ENCODE results near the gene NUMB.

NUMB gene

GRCh38 chr14:73264885-73265720 lies 193.2 kb downstream of the NUMB start:
- DNase-seq: no peak

DNA sequence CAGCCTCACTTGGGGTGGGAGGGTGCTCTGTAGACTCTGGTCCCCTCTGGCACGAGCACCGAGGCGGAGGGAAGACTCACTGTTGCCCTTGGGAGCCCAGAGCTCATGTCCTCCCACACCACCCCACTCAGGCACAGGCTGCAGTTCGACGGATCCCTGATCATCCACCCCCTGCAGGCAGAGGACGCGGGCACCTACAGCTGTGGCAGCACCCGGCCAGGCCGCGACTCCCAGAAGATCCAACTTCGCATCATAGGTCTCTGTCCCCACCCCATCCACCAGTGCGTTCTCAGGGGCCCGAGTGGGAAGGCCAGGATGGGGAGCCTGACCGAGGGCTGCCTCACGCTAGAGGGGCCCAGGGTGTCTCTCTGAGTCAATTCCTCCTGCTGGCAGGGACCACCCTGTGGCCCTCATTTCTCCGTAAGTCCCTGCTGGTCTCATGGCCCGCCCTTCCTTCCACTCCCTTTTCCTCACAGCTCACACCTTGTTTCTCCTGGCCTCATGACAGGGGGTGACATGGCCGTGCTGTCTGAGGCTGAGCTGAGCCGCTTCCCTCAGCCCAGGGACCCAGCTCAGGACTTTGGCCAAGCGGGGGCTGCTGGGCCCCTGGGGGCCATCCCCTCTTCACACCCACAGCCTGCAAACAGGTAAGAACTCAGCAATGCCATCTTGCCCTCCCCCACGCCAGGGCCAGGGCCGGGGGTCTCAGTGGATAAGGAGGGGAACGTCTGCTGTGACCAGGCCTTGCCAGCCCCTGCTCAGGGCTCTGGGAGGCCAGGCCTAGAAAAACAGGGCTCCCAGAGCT lies 194.1 kb downstream of the NUMB start:
- TF ChIP-seq GATA1 (IDR thresholded peaks at IDR 0.05; ENCODE audit: low read depth, low read length) (no peak), POLR2A (IDR thresholded peaks at IDR 0.05; ENCODE audit: low read length) (no peak)
- no peak for DNase-seq

More at GRCh38 chr14:73264885-73265720, 193.2 kb downstream of the NUMB start:
- TF ChIP-seq GATA1 (IDR thresholded peaks at IDR 0.05; ENCODE audit: low read depth, low read length): no peak
- no peak for TF ChIP-seq POLR2A (IDR thresholded peaks at IDR 0.05; ENCODE audit: low read length)

- TF ChIP-seq GATA1 (IDR thresholded peaks at IDR 0.05; ENCODE audit: low read depth, low read length): no peak
- no peak for TF ChIP-seq POLR2A (IDR thresholded peaks at IDR 0.05; ENCODE audit: low read length)
- DNase-seq: no peak
Observed at GRCh38 chr14:73263606-73264005, 194.7 kb downstream of the NUMB start.

DNA sequence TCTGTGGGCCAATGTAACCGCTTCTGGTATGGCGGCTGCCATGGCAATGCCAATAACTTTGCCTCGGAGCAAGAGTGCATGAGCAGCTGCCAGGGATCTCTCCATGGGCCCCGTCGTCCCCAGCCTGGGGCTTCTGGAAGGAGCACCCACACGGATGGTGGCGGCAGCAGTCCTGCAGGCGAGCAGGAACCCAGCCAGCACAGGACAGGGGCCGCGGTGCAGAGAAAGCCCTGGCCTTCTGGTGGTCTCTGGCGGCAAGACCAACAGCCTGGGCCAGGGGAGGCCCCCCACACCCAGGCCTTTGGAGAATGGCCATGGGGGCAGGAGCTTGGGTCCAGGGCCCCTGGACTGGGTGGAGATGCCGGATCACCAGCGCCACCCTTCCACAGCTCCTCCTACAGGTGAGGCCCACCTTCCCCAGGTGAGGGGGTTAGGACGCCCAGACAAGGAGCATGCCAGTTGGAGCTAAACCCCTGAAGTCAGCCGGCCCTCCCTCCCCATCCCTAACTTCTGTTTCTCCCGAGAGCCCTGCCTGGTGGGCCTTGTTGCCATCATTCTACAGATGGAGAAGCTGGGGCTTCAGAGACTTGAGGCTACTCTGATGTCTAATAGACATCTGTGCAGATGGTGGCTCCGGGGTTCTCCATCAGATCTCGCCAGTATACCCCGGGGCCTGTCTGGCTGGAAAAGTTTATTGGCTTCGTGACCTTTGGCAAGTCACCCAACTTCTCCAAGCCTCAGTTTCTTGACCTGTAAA lies 195.7 kb downstream of the NUMB start:
- TF ChIP-seq POLR2A (IDR thresholded peaks at IDR 0.05; ENCODE audit: low read length) (no peak), GATA1 (IDR thresholded peaks at IDR 0.05; ENCODE audit: low read depth, low read length) (no peak)
- no peak for DNase-seq

DNA sequence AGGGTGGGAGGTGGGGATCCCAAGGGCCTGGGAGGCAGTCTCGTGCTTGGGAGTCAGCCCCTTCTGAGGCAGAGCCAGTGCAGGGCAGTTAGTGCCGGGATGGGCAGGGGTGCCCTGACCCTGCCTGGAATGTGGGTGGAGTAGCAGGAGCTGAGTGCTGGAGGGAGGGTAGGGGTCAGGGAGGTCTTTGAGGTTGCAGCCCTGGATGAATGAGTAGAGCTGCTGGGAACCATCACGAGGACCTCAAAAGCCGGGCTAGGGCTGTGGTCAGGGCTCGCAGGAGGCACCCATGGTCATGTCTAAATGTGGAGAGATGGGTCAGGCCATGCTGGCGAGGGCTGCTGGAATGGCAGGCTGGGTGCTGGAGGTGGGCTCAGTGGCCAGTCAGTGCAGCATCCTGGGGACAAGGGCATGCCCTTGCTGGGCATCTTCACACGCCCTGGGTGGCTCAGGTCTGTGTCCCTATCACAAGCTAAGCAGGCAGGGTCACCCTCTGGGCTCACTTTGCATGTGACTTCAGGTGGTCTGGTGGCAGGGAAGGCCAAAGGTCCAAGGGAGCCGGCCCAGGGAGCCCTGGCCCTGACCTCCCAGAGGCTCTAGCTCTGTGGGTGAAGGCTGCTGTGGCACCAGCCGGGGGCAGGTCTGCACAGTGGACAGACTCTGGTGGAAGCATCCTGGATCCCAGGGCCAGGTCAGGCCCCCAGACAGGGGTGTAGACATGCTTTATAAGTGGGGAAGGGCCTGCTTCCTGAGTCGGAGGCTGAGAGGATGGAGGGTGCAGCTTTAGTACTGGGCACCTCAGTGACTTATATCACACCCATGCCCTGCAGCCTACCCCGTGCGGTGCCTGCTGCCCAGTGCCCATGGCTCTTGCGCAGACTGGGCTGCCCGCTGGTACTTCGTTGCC lies 196.6 kb downstream of the NUMB start:
- TF ChIP-seq POLR2A (IDR thresholded peaks at IDR 0.05; ENCODE audit: low read length) (no peak), GATA1 (IDR thresholded peaks at IDR 0.05; ENCODE audit: low read depth, low read length) (no peak)
- no peak for DNase-seq

DNA sequence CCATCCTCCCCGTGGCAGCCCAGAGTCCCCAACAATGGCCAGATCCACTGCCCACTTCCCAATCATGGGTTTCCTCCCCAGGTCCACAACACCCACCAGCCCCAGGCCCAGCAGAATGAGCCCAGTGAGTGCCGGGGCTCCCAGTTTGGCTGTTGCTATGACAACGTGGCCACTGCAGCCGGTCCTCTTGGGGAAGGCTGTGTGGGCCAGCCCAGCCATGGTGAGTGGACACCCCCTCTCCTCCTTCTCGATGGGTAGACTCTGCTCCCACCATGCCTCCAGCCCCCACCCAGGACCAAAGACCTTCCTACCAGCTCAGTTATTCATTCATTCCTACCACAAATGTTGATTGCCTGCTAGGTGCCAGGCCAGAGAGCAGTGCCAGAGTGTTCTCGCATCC lies 197.3 kb downstream of the NUMB start:
- TF ChIP-seq GATA1 (IDR thresholded peaks at IDR 0.05; ENCODE audit: low read depth, low read length) (no peak), POLR2A (IDR thresholded peaks at IDR 0.05; ENCODE audit: low read length) (no peak)
- DNase-seq: no peak

DNA sequence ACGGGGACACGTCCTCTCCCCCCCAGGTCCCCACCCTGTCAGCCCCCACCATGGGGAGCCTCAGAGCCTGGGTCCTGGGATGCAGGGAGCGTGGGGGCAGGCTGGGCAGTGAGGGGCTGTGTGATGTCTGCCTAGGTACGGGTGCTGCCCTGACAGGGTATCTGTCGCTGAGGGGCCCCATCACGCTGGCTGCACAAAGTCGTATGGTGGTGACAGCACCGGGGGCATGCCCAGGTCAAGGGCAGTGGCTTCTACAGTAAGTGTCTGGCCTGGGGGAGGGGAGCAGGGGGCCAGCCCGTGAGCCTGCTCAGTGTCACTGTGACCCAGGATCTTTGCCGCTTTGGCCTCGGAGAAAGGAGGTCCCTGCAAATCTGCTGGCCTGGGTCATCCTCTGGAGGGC lies 197.8 kb downstream of the NUMB start:
- TF ChIP-seq GATA1 (IDR thresholded peaks at IDR 0.05; ENCODE audit: low read depth, low read length) (no peak), POLR2A (IDR thresholded peaks at IDR 0.05; ENCODE audit: low read length) (no peak)
- no peak for DNase-seq

GRCh38 chr14:73259837-73260236 lies 198.5 kb downstream of the NUMB start:
- no peak for DNase-seq
- TF ChIP-seq POLR2A (IDR thresholded peaks at IDR 0.05; ENCODE audit: low read length) (no peak), GATA1 (IDR thresholded peaks at IDR 0.05; ENCODE audit: low read depth, low read length) (no peak)

GRCh38 chr14:73258845-73259611 lies 199.3 kb downstream of the NUMB start:
- no peak for TF ChIP-seq POLR2A (IDR thresholded peaks at IDR 0.05; ENCODE audit: low read length)
- no peak for TF ChIP-seq GATA1 (IDR thresholded peaks at IDR 0.05; ENCODE audit: low read depth, low read length)
- DNase-seq: no peak

DNA sequence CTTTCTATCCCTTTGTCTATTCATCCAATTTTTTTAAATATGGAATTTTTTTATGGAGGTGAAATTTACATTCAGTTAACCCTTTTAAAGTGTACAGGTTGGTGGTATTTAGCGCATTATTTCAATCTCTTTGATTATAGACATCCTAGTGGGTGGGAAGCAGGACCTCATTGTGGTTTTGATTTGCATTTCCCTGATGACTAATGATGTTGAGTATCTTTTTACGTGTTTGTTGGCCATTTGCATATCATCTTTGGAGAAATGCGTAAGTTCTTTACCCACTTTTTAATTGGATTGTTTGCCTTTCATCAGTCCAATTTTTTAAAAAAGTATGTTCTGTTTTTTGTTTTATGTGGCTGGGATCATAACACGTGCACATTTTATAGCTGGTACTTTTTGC lies 200.3 kb downstream of the NUMB start:
- DNase-seq: no peak
- TF ChIP-seq POLR2A (IDR thresholded peaks at IDR 0.05; ENCODE audit: low read length) (no peak), GATA1 (IDR thresholded peaks at IDR 0.05; ENCODE audit: low read depth, low read length) (no peak)

GRCh38 chr14:73255693-73256225 lies 202.6 kb downstream of the NUMB start:
- no peak for DNase-seq
- TF ChIP-seq GATA1 (IDR thresholded peaks at IDR 0.05; ENCODE audit: low read depth, low read length) (no peak), POLR2A (IDR thresholded peaks at IDR 0.05; ENCODE audit: low read length) (no peak)

DNA sequence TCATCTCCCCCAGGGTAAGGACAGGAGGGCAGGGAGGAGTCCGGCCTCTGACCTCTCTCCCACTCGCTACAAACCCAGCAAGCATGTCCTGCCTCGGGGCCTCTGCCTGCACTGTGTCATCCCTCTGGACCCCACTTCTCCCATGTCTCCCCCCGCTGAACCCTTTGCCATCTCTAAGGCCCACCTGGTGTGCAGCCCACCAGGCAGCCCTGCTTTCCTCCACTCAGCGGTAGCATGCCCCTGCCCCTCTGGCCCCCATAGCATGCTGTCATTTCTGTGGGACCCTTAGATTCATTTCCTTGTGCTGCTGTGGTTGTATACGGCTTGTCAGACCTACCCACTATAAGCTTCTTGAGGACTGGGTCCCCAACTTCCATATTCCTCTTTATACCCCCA lies 203.3 kb downstream of the NUMB start:
- TF ChIP-seq GATA1 (IDR thresholded peaks at IDR 0.05; ENCODE audit: low read depth, low read length): no peak
- no peak for TF ChIP-seq POLR2A (IDR thresholded peaks at IDR 0.05; ENCODE audit: low read length)

More for the DNA sequence above, 203.3 kb downstream of the NUMB start:
- no peak for DNase-seq

All from erythroblast (primary cell).